Stimulated activated CD4-positive, alpha-beta T cell treated with anti-CD3 and anti-CD28 coated beads, Interleukin-4, amount 100 ng/mL, for 1 hour (primary cell): ENCODE data around the gene PCK1.

ENCODE experiments used
- DNase-seq: peaks from one replicate; pipeline ENCODE4 v3.0.0-alpha.2; 2020

The PCK1 gene

DNA sequence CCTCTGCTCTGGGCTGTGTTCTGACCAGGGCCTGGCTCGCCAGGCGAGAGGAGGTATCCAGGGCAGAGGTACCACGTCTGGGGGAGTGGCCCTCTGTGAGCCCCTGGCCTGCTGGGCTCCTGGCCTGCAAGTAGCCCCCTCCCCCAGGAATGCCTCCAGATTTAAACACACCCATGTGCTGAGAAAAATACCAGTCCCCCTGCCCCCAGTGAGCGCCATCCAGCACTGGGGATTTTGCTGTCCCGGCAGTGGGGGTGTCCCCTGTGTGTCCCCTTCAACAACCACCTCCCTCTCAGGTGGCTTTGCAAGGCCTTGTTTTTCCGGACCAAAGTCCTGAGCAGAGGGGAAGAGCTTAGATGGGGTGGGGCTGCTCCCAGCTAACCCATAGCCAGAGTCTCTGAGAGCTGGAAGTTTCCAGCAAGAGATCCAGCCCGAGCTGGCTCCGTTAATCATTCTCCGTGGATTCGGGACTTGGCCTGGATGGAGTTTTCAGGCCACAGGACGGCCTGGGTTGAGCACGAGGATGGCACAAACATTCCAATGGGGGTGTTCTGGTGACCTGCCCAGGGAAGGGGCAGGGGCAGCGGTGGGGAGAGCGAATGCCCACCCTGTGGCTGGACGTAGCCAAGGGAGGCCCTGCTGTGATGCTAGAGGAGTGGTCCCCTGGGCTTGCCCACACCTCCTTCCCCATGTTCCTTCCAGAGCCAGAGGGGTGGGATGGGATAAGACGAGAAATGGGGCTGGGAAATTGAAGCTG, 29.0 kb downstream of the PCK1 start:
- DNase-seq: no peak

DNA sequence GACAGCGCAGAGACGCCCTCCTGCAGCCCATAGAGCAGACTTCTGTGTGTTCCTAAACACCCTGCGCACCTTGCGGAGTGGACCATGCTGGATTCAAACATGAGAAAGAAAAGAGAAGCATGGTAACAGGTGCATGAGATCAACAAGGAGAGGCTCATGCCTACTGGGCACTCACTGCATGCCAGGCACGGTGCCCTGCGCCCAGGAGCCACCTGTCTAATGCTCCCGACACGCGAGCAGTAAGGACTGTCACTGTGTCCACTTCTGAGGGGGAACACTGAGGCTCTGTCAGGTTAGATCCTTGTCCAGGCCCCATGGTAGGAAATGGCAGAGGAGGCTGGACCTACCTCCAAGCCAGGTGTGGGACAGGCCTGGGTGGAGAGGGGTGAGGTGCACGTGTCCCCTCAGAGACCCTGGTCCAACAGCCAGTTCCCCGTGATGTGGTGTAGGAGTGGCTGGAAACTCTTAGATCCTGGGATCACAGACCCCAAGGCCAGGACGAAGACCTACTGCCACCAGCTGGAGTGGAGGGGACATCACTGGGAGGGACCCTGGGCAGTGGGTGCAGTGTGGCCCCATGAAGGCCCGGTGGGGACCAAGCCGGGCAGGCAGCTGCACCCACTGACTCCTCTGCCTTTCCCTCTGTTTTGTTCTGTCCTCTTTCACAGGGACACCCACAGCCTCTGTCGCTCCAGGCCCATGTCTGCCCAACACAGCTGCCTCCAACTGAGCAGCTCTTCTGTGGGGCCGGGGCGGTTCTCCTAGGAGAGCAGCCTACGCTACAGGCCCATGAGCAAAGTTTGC, 29.8 kb downstream of the PCK1 start:
- DNase-seq: no peak

DNA sequence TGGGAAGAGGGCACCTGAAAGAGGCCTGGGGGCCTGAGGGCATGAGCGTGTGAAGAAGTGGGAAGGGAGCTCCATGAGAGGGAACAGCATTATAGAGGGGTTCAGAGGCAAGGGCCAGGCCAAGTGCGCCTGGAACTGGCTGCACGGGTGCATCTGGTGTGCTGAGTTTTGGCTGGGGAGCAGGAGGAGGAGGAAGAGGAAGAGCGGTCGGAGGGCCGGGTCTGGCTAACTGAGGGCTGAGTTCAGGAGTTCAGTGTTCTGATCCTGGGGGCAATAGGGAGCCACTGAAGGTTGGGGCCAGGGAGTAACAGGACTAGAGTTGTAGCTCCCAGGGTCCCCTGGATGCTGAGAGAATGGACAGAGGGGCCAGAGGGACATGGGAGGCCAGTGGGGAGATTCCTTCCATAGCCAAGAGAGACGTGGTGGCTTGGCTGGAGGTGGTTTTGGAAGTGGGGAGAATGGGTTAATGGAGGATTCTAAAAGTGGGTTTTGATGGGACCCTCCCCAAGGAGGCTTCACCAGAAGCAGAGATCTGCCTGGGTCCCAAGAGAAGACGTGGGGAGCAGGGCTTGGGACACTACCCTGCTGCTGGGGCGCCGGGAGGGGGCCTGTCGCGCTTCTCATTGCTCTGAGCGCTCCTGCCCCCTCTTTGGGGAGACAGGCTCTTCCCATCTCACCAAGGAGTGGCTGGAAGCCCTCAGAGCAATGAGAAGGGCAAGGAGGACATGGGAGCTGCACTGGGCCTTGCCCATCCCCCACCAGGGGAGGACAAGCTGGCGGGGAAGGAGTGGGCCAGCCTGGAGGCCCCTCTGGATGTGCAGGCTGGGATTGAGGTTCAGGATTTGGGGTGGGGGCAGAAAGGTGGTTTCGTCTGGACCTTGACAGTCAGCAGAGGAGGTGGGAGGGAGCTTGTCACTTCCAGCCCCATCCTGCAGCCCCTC, 30.6 kb downstream of the PCK1 start:
- DNase-seq: no peak

DNA sequence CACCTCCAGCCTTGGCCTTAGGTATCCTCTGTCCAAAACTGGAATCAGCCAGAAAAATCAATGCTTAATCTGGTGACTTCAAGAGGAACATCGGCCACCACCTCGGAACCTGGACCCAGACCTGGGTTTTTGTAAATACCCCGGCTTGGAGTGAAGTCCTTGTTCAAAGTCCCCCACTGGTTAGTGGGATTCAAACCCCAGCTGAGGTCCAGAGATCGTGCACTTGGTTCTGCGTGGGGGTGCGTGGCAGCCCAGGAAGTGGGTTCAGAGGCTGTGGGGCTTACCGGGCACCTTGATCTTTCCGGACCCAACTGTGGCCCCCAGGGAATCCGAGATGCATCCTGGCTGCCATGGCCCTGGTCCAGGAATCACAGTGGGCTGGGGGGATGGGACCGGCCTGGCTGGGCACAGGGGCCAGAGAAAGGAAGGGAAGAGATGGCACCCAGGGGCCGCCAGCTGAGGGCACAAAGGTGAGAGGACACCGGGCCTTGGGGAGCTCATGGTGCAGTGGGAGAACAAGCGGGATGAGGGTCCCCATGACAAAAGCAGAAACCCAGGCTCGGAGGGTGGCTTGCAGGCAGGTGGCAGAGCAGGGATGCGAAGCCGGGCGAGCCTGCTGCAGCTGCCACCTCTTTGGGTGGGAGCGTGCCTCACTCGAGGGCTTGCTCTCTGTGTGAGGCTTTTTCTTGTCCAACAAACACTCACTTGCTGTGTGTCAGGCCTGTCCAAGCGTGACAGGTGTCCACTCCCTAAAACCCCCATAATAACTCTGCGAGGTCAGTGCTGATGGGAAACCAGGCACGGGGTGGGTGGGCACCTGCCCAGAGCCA, 31.6 kb downstream of the PCK1 start:
- no peak for DNase-seq

DNA sequence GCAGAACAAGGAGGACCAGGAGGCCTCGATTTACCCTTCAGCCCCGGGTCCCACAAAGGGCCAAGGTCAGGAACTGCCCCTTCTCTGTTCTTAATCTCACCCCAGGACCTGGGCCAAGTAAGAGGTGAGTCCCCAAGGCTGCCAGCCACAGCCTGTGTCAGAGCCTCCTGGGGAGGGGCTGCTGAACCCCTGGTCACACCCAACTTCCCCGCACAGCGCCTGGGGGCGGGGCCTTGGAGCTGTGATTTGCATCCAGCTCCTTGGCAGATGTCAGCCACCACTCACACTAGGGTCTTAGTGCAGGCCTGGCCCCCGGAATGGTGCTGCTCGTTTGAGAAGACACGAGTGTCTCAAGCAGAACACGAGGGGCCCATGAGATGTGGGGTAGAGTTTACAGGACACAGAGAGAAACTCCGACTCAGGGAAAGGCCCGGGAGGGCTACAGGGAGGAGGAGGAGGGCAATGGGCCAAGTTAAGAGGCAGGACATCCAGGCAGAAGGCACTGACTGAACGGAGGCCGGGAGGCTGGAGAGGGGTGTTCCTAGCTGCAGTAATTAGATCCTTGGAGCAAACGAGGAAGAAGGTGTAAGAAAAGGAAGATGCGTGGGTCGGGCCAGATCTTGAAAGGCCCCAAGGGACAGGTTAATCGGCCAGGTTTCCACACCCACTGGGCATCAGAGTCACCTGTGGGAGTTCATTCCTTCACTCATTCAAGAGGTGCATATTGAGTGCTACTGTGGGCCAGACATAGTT, 32.4 kb downstream of the PCK1 start:
- DNase-seq: no peak

DNA sequence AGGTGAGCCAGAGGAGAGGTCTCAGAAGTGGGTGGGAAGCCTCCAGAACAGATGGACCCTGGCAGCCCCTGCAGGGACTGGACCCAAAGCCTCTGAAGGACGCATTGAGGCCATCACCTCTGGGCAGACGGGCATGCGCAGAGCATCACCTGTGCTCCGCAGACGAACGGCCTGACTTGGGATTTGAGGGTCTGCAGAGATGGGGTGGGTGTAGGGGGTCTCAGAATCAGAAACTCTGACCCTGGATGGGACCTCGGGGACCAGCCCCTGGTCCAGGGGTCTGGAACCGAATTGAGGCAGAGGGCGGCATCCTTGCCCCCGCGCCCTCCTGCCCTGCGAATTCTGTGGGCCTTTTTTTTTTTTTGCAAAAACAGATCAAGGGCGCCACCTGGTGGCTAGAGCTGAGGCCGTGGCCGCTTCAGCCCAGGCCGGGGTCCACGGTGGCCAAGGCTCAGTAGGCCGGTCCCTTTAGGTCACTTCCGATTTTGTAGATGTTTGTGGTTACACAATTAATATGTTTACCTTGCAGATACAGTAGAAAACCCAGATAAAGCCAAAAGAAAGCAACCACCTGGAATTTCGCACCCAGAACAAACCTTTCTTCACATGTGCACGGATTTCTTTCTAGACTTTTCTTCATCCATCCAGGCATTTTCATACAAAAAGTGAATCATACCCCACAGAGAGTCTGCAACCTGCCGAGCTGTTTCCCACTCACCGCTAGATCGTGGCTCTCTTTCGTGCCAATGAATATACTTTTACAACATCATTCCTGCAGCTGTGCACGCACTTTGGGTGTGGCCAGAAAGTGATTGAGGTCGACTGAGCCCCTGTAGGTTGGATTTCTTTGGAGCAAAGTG, 33.4 kb downstream of the PCK1 start:
- DNase-seq: peak; percentile 63

DNA sequence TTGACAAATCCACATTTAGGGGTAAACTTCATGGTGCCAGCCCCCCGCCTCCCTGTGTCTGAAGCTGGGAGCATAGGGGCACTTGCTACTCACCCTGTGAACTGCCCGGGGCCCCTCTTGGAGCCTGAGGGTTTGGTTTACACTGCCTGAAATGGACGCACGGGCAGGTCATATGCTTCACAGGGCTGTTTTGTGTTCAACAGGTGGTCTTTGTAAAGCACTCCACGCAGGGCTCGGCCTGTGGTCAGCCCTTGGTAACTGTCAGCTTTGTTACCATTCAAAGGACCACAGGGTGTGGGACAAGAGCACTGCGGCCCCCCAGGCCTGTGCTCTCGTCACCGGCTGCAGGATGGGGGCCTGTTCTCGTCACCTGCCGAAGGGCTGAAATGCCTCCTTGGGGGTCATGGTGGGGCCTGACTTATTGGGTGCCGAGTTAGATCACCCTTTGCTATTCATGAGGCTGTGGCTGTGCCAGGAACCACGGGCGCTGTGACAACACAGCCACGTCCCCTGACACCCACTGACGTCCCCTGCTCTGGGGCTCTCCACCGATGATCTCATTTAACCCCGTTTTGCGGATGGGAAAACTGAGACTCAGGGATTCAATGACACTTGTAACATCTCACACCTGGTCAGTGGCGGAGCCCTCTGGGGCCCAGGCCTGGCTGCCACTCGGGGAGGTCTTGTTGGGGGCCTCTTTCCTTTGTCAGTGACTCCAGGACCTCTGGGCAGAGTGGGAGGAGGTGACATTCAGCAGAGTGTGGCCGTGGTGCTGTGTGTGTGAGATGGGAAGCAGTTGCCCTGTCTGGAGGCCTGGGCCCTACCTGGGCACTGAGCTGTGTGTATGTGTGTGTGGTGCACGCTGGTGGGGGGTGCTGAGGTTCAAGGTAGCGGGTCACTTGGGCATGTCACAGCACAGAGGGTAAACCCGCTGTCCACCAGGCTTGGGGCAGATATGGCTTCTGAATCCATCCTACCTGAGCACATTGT, 34.4 kb downstream of the PCK1 start:
- no peak for DNase-seq

DNA sequence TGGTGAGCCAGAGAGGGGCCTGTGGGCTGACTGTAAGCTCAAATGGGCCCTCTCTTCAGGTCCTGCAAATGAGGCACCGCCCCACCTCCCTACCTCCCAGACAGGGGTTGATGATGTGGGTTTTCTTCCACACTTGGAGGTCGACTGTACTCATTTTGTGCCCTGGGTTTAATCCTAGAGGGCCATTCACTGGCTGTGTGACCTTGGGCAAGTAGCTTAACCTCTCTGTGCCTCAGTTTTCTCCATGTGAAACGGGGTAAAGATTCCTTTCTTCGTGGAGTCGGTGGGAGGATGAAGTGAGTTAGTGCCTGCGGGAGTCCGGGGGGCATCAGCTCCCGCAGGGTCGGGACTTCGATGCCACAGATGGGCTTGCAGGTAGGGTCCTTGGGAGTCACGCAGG, 35.4 kb downstream of the PCK1 start:
- DNase-seq: no peak

DNA sequence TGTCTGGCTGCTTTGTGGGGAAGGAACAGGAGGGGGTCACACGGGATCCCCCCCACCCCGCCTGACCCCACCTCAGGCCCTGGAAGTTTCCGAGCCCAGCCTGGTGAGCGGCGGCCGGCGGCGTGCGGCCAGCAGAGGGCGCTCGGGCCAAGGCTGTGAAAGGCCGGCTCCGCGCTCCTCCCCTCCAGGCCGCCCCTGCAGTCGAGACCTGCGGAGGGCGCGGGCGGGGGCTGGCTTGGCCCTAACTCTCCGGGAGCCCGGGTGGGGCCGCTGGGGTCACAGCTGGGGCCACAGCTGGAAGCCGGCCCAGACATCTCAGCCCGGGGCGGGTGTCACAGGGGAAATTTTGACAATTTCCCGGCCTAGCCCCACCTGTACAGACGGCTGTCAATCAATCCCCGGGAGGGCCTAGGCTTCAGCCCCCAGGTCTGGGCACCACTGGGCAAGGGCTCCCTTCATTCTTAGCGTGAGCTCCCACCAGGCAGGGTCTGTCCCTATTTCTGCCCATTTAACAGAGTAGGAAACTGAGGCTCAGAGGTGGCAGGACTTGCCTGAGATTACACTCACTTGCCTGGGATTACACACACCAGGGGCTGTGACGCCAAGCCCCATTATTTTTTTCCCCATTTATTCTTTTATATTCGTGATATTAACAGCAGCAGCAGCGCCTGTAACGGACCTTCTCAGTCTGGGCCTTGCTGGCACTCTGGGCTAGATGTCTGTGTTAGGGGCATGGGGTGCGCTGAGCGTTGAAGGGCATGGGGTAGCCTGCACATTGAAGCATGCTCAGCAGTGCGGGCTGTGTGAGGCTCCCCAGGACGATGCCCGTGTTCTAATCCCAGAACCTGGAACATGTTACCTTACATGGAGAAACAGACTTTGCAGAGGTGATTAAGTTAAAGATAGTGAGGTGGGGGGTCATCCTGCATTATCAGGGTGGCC, 36.4 kb downstream of the PCK1 start:
- peak; percentile 78 for DNase-seq

DNA sequence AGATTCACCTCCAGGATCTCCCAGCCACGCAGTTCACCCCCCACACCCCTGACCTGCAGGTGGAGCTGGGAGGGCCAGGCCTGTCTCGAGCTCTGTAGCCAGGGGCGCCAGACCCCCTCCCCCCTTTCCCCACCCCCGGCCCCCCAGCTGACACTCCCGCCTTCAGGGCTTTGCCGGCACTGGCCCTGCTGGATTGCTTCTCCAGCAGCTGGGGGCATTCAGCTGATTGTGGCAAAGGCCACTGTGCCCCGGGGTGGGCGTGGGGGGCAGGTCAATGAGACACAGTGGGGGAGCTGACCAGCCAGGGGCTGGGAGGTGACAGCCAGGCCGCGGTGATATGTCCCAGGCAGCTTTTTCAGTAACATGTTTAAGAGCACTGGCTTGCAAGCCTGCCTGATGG, 37.1 kb downstream of the PCK1 start:
- no peak for DNase-seq

DNA sequence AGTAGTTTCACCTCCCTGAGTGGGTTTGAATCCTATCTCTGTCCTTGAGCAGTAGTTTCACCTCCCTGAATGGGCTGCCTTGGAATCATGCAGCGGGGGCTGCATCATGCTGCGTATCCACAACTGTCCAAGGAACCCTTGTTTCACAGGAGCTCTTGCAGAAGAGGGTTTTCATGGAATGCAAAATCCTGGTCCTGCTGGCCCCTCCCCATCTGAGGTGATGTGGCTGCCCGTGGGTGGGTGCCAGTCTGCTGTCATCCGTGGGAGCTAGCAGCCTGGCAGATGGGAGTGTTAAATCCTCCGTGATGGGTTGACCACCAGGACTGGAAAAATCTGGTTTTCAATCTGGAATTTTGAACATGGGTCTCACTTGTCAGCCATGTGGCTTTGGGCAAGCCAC, 37.6 kb downstream of the PCK1 start:
- DNase-seq: no peak

DNA sequence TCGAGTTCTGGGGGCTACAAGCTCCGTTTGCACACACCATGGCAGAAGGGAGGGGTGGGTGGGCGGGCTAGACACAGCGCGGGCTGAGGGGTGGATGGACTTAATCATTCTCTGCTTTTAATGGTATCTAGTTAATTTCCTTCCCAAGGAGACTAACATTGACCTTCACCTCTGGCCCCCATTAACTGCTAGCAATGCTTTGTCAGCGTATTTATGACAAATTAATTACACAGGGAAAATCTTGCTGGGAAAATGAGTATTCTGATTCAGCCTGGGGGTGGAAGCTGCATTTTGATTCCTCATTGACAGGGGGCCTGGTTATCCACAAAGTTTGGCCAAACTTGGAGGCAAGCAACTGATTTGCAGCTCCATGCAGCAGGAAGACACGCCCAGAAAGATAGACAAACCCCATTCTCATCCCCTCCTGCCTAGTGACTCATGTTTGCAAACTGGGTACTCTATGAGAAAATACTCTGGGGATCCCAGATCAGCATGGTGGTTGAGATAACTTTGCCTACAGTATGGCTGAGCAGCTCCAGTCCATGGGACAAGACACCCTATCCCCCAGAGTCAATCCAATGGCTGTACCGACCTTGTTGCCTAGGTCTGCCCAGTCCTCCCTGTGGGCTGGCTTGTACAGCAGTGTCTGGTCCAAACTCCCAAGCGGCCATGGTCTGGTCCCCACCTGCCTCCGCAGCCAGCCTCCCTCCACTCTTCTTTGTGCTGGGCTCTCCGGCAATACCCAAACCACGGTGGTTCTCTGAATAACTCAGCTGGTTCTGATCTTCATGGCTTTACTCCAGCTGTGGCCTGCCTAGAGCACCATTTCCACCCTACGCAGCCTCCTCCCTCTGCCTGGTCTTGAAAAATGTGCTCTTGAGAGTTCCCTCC, 39.7 kb downstream of the PCK1 start:
- DNase-seq: no peak

DNA sequence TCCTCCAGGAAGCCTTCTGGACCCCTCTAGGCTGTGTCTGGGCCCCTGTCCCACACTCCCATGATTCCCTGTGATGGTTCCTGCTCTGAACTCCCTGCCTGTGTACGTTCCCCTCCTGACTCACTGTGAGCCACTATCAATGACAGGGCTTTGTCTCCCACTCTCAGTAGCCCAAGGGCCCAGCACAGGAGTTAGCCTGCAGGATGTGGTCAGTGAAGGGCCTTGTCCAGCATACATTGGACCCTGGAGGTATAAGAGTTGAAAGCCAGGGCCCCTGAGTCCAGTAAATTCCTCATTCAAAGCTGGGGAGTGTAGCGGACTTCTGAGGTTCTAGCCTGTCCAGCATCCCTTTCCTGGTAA, 40.3 kb downstream of the PCK1 start:
- no peak for DNase-seq

DNA sequence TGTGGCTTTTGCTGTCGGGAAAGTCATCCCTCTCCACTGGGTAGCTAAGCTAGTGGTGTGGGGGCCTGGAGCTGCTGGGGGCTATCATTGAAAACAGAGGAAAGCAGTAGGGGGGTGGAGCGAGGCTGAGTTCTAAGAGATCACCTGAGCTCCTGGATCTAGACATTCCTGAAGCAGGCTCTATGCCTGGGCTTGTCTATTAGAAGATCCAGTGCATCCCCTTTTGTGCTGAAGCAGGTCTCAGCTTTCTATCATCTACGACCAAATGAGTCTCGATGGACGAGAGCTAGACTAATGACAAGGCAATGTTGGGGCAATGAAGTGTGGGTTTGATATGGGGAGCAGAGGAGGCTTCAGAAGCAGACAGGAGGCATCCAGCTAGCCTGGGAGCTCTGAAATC, 40.8 kb downstream of the PCK1 start:
- no peak for DNase-seq

DNA sequence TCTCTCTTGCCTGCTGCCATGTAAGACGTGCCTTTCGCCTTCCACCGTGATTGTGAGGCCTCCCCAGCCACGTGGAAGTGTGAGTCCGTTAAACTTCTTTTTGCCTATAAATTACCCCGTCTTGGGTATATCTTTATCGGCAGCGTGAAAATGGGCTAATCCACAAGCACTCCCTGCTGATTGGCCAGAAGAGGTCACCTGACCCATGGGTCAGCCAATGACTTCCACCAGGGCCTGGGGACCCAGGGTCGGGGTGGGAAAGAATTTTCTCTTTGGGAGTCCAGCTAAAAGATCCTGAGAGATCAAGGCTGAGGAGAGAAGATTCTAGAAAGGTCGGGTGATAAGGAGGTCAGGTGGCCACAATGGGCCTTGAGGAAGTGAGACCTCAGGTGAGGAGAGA, 42.2 kb downstream of the PCK1 start:
- DNase-seq: no peak

DNA sequence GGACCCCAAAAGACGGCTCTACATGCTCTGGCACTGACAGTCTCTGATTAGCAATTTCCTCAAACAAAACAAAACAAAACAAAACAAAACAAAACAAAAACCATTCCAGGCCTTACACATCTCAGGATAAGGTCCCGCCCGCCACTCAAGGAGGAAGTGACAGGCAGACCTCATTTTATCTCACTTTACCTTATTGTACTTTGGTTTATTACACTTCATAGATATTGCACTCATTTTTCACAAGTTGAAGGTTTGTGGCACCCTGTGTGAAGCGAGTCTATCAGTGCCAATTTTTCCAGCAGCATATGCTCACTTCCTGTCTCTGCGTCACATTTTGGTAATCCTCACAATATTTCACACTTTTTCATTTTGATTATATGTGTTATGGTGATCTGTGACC, 44.1 kb downstream of the PCK1 start:
- no peak for DNase-seq

DNA sequence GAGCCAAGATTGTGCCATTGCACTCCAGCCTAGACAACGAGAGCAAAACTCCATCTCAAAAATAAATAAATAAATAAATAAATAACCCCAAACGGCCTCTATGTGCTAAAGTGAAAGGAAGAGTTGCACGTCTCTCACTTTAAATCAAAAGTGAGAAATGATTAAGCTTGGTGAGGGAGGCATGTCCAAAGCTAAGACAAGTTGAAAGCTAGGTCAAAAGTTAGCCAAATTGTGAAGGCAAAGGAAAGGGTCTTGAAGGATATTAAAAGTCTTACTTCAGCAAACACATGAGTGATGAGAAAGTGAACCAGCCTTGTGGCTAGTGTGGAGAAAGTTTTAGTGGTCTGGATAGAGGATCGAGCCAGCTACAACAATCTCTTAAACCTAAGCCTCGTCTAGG, 45.0 kb downstream of the PCK1 start:
- no peak for DNase-seq
